Sigmoid colon (tissue), 7 donors: ENCODE data around the gene IGSF5. TPM values are rescaled to one million over a fixed set of nuclear protein-coding genes. Genes with fewer than 3 reads are reported as not detected.

ENCODE experiments used
- DNase-seq: peaks from one replicate; pipeline ENCODE4 v3.0.0-alpha.2; 2019
- H3K27ac ChIP-seq, 4 donors: fragments of 200-600 bp; sonication (generic); one replicate each; pipeline ENCODE4 v1.5.1; 2016 to 2019; ENCODE audit warnings: mild to moderate bottlenecking in 1 of 4
- H3K27me3 ChIP-seq, 3 donors: fragments of 200-600 bp; sonication (generic); one replicate each; pipeline ENCODE4 v1.5.1; 2019; ENCODE audit warnings: mild to moderate bottlenecking in 1 of 3
- H3K36me3 ChIP-seq, 4 donors: fragments of 200-600 bp; sonication (generic); one replicate each; pipeline ENCODE4 v1.5.1; 2016 to 2019
- H3K4me1 ChIP-seq, 4 donors: fragments of 200-600 bp; sonication (generic); one replicate each; pipeline ENCODE4 v1.5.1; 2017 to 2019
- H3K4me3 ChIP-seq, 4 donors: fragments of 200-600 bp; sonication (generic); one replicate each; pipeline ENCODE4 v1.5.1; 2017 to 2019; ENCODE audit warnings: mild to moderate bottlenecking in 2 of 4, moderate library complexity in 1 of 4
- H3K9me3 ChIP-seq, 4 donors: fragments of 200-600 bp in 3 of 4; sonication (generic) in 3 of 4; one replicate each; pipeline versions ENCODE4 v1.5.1 to v1.6.1; 2013 to 2019
- CTCF ChIP-seq, 4 experiments: fragments of 450-650 bp in 3 of 4; fragments of 200-600 bp in 1 of 4; IDR thresholded peaks; one replicate each; pipeline ENCODE4 v1.5.1; 2016 to 2019; ENCODE audit warnings: antibody characterized with exemption in 4 of 4, mild to moderate bottlenecking in 3 of 4, moderate library complexity in 2 of 4
- EP300 ChIP-seq, 4 donors: sonication (generic); formaldehyde crosslinking; IDR thresholded peaks; one replicate each; pipeline ENCODE4 v1.6.1; 2017; ENCODE audit warnings: antibody characterized with exemption in 4 of 4
- POLR2A ChIP-seq, 2 donors: fragments of 450-650 bp; IDR thresholded peaks; one replicate each; pipeline ENCODE4 v1.6.1; 2016; ENCODE audit warnings: antibody characterized with exemption in 2 of 2, mild to moderate bottlenecking in 2 of 2, moderate library complexity in 2 of 2
- POLR2AphosphoS5 ChIP-seq, 4 donors: sonication (generic); formaldehyde crosslinking; IDR thresholded peaks; one replicate each; pipeline ENCODE4 v1.6.1; 2017; ENCODE audit warnings: antibody characterized with exemption in 4 of 4
- WGBS, 2 donors: extraction: QIAGEN DNeasy Blood & Tissue Kit; methylation state at CpG; one replicate each; pipeline ENCODE4 v1.1.7; 2013; 5-methylcytosine and 5-hydroxymethylcytosine counted together
- intact Hi-C: fragments of 100-400 bp; cut with DNase I; formaldehyde crosslinking; loops from one replicate; pipeline ENCODE4 v1.15.1; 2023
- polyA plus RNA-seq, 3 donors: library from polyadenylated mRNA; stranded (reverse); fragments of 200-250 nt; gene quantifications; one replicate each; pipeline ENCODE4 v1.2.3, GENCODE V29; 2013
- total RNA-seq, 4 donors: library from RNA; depleted of rRNA; stranded (reverse); fragments of >200 nt; gene quantifications; one replicate each; pipeline ENCODE4 v1.1.0, GENCODE V29; 2016
- donor health status: healthy with polysubstance abuse.
- donor health status: Bipolar disorder and iron deficiency.
- donor health status: healthy.

IGSF5 gene
- total and polyA plus RNA-seq, 7 donors = 0.09 to 0.36 (median 0.27) TPM; not detected in 4

- Histone ChIP-seq H3K9me3 (peaks cover 0 to 3% (median 0%) of the 10 kb centered on the region in 4 donors), H3K27me3 (no peaks in the 10 kb centered on the region), H3K27ac (no peak overlapping the region), H3K4me3 (no peak overlapping the region), H3K4me1 (no peaks in the 10 kb centered on the region), H3K36me3 (no peaks in the 10 kb centered on the region)
- intact Hi-C loops = no loop called here
- 66 to 78% methylated on average over 8 of the region's 8 CpGs for WGBS, 2 donors
- no peak for DNase-seq
- no peak for TF ChIP-seq POLR2AphosphoS5 (IDR thresholded peaks at IDR 0.05)
- TF ChIP-seq EP300 (IDR thresholded peaks at IDR 0.05) = no peak
- TF ChIP-seq CTCF (IDR thresholded peaks at IDR 0.05) = no peak
- no peak for TF ChIP-seq POLR2A (IDR thresholded peaks at IDR 0.05)
These were observed 5.7 kb downstream of the IGSF5 start for GRCh38 chr21:39750670-39751069.

GRCh38 chr21:39754811-39755210 lies 9.8 kb downstream of the IGSF5 start:
- Histone ChIP-seq H3K9me3 (peaks cover 0 to 3% (median 0%) of the 10 kb centered on the region in 4 donors), H3K27ac (no peak overlapping the region), H3K27me3 (no peaks in the 10 kb centered on the region), H3K36me3 (no peaks in the 10 kb centered on the region), H3K4me1 (no peaks in the 10 kb centered on the region), H3K4me3 (no peak overlapping the region)
- no peak for DNase-seq
- intact Hi-C loops = no loop called here
- WGBS, 2 donors = 58 to 62% methylated on average over 3 of the region's 3 CpGs
- TF ChIP-seq EP300 (IDR thresholded peaks at IDR 0.05) = no peak
- TF ChIP-seq POLR2A (IDR thresholded peaks at IDR 0.05) = no peak
- no peak for TF ChIP-seq POLR2AphosphoS5 (IDR thresholded peaks at IDR 0.05)

DNA sequence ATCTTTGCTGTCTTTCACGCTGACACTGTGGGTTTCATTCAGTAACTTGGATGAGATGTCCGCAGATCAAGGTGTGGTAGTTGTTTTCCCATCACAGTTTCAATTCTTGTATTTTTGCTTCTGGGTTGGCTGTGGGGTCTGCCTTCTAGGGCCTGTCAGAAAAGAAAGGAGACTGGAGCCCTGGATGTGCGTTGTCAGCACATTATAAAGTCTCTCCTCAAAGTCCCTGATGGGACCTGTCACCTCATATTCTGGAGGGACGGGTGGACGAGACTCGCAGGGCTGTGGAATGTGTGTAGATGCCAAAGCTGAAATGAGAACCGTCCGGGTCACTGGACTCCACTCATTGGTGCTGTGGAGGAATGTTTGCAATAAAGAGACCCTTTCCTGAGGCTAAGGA lies 11.3 kb downstream of the IGSF5 start:
- 68 to 75% methylated on average over 8 of the region's 8 CpGs for WGBS, 2 donors
- Histone ChIP-seq H3K36me3 (no peaks in the 10 kb centered on the region), H3K4me1 (no peaks in the 10 kb centered on the region), H3K27ac (no peak overlapping the region), H3K27me3 (no peaks in the 10 kb centered on the region), H3K9me3 (peaks cover 0 to 3% (median 0%) of the 10 kb centered on the region in 4 donors), H3K4me3 (no peak overlapping the region)
- intact Hi-C loops = no loop called here
- no peak for DNase-seq
- TF ChIP-seq POLR2AphosphoS5 (IDR thresholded peaks at IDR 0.05) = no peak
- TF ChIP-seq EP300 (IDR thresholded peaks at IDR 0.05) = no peak
- TF ChIP-seq CTCF (IDR thresholded peaks at IDR 0.05) = no peak
- no peak for TF ChIP-seq POLR2A (IDR thresholded peaks at IDR 0.05)

DNA sequence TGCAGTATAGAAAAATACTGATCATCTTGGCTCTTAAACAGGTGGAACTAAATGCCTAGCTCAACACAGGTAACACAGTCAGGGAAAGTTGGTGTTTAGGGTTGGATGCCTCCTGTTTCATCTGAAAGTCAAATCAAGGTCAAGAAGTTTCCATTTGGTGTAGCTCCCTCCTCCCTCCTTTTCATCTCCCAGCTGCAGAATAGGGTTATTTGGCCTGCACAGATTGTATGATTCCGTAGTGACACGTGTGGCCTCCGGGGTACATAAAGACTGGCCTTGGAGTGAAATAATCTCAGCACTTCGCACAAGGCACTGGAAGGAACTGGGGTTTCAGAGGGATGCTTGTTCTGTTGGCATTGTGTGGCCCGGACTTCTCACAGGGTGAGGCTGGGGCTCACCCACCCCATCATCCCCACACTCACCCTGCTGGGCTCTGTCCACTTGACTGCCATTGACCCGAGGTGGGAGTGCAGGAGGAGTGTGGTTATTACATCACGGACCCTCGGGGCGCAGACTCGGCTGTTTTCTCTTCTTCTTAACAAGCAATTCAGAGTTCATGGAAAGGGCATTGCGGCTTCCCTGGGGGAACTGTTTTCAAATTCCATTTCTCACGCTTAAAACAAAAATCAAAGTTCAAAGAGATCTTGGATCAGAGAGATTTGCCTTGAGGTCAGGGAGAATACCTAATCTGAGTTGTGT lies 18.4 kb downstream of the IGSF5 start:
- Histone ChIP-seq H3K9me3 (no peaks in the 10 kb centered on the region), H3K27me3 (no peaks in the 10 kb centered on the region), H3K4me3 (no peak overlapping the region), H3K36me3 (no peaks in the 10 kb centered on the region), H3K4me1 (no peaks in the 10 kb centered on the region), H3K27ac (no peak overlapping the region)
- no peak for DNase-seq
- intact Hi-C loops = no loop called here
- TF ChIP-seq POLR2AphosphoS5 (IDR thresholded peaks at IDR 0.05) (no peak), CTCF (IDR thresholded peaks at IDR 0.05) (no peak), POLR2A (IDR thresholded peaks at IDR 0.05) (no peak)
- WGBS, 2 donors = 54 to 67% methylated on average over 12 of the region's 12 CpGs

GRCh38 chr21:39774227-39774626 lies 29.2 kb downstream of the IGSF5 start:
- no peak for TF ChIP-seq POLR2A (IDR thresholded peaks at IDR 0.05)
- no peak for TF ChIP-seq CTCF (IDR thresholded peaks at IDR 0.05)
- Histone ChIP-seq H3K36me3 (no peaks in the 10 kb centered on the region), H3K9me3 (no peaks in the 10 kb centered on the region), H3K4me1 (no peaks in the 10 kb centered on the region), H3K27me3 (no peaks in the 10 kb centered on the region), H3K4me3 (no peak overlapping the region), H3K27ac (no peak overlapping the region)
- intact Hi-C loops = no loop called here
- DNase-seq = no peak
- WGBS, 2 donors = 62 to 74% methylated on average over 6 of the region's 6 CpGs
